DOHH2 (cell line): Measurements from ENCODE around the gene BMP7.

Experiments used
- EZH2phosphoT487 ChIP-seq: fragments of 200-600 bp; sonication (generic); IDR thresholded peaks from 2 replicates; pipeline ENCODE4 v1.6.1; 2017; ENCODE audit warnings: borderline replicate concordance, mild to moderate bottlenecking, antibody characterized with exemption, low read length, moderate library complexity, mixed read lengths
- TF ChIP-seq, protein P1 (sequence below): fragments of 200-600 bp; sonication (generic); IDR thresholded peaks from one replicate; pipeline ENCODE4 v1.5.1; 2014; ENCODE audit warnings: antibody characterized with exemption, mild to moderate bottlenecking, low read depth, low read length; ENCODE audit not compliant: poor library complexity, severe bottlenecking

DNA sequence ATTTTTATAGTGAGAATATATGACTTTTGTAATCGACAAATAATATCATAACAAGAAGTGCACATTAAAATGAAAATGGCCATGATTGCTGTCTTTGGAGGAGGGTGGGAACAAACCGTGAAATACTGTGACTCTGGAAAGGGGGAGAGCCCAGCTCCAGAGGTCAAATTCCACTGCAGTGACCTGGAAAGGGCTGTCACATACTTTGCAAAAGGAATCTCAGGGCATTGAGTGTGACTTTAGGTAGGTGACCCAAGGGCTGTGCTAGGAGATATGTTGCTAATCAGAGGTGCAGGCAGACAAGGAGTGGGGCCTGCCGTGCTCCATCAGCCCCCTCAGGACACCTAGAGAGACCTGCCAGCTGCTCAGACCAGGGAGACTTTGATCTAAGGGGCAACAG, 28.1 kb upstream of the BMP7 start:
- TF ChIP-seq, protein P1, sequence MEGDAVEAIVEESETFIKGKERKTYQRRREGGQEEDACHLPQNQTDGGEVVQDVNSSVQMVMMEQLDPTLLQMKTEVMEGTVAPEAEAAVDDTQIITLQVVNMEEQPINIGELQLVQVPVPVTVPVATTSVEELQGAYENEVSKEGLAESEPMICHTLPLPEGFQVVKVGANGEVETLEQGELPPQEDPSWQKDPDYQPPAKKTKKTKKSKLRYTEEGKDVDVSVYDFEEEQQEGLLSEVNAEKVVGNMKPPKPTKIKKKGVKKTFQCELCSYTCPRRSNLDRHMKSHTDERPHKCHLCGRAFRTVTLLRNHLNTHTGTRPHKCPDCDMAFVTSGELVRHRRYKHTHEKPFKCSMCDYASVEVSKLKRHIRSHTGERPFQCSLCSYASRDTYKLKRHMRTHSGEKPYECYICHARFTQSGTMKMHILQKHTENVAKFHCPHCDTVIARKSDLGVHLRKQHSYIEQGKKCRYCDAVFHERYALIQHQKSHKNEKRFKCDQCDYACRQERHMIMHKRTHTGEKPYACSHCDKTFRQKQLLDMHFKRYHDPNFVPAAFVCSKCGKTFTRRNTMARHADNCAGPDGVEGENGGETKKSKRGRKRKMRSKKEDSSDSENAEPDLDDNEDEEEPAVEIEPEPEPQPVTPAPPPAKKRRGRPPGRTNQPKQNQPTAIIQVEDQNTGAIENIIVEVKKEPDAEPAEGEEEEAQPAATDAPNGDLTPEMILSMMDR, result no peak
- no peak for TF ChIP-seq EZH2phosphoT487
